ENCODE results near the gene LY6G5B. TPM values are rescaled to one million over a fixed set of nuclear protein-coding genes. Genes with fewer than 3 reads are reported as not detected.

The LY6G5B gene
- total RNA-seq, 1 donor from 2014 or later, result 2.8 TPM

- Histone ChIP-seq H3K36me3 (no peaks in the 10 kb centered on the region), H3K27me3 (no peaks in the 10 kb centered on the region), H3K4me1 (no peaks in the 10 kb centered on the region), H3K4me2 (no peak overlapping the region), H3K9ac (no peak overlapping the region), H3K27ac (no peak overlapping the region), H3F3A (ENCODE audit: low read depth) (no peaks in the 10 kb centered on the region), H3K9me3 (ENCODE audit: low read depth) (no peaks in the 10 kb centered on the region), H3K79me2 (ENCODE audit: low read depth) (peaks cover 18% of the 10 kb centered on the region), H2AFZ (replicated peaks) (no peak overlapping the region), H3K4me3 (no peak overlapping the region), H4K20me1 (ENCODE audit: low read depth) (no peaks in the 10 kb centered on the region)
- no peaks in the 10 kb centered on the region for H3K9me3 Mint-ChIP-seq
- no peak overlapping the region for H3K4me3 Mint-ChIP-seq
- no peak for DNase-seq (ENCODE audit: low spot score)
- no peak overlapping the region for H3K27ac Mint-ChIP-seq
- H3K36me3 Mint-ChIP-seq, result no peaks in the 10 kb centered on the region
- H3K4me1 Mint-ChIP-seq, result peaks cover 22% of the 10 kb centered on the region
- TF ChIP-seq EZH2phosphoT487 (IDR thresholded peaks at IDR 0.05), result no peak
- no peak for TF ChIP-seq EZH2 (IDR thresholded peaks at IDR 0.05)
- TF ChIP-seq CTCF (IDR thresholded peaks at IDR 0.05), result no peak
- peaks cover 8% of the 10 kb centered on the region for H3K27me3 Mint-ChIP-seq (ENCODE audit: insufficient read depth, low read depth)
Measured at GRCh38 chr6:31705931-31706330, 36.2 kb downstream of the LY6G5B start.

GRCh38 chr6:31706599-31706998, 36.8 kb downstream of the LY6G5B start, which contains the start of gene LY6G6F:
Gene LY6G6F, plus strand, starts transcription at chr6:31706866. Its CDS starts 41 bp downstream, at chr6:31706907.
- Histone ChIP-seq H3K4me1 (no peaks in the 10 kb centered on the region), H3K27ac (no peak within 1 kb of the TSS), H3K27me3 (no peaks in the 10 kb centered on the region), H2AFZ (replicated peaks) (no peak within 1 kb of the TSS), H3K4me2 (no peak within 1 kb of the TSS), H3K79me2 (ENCODE audit: low read depth) (peaks cover 11% of the 10 kb centered on the region), H3K36me3 (no peaks in the 10 kb centered on the region), H3K9me3 (ENCODE audit: low read depth) (no peaks in the 10 kb centered on the region), H3K4me3 (no peak within 1 kb of the TSS), H4K20me1 (ENCODE audit: low read depth) (no peaks in the 10 kb centered on the region), H3F3A (ENCODE audit: low read depth) (no peaks in the 10 kb centered on the region), H3K9ac (no peak within 1 kb of the TSS)
- no peak for DNase-seq (ENCODE audit: low spot score)
- TF ChIP-seq EZH2phosphoT487 (IDR thresholded peaks at IDR 0.05) (no peak), EZH2 (IDR thresholded peaks at IDR 0.05) (no peak), CTCF (IDR thresholded peaks at IDR 0.05) (no peak)
- peaks cover 8% of the 10 kb centered on the region for H3K27me3 Mint-ChIP-seq (ENCODE audit: insufficient read depth, low read depth)
- no peaks in the 10 kb centered on the region for H3K9me3 Mint-ChIP-seq
- peaks cover 18% of the 10 kb centered on the region for H3K4me1 Mint-ChIP-seq
- no peaks in the 10 kb centered on the region for H3K36me3 Mint-ChIP-seq
- no peak within 1 kb of the TSS for H3K27ac Mint-ChIP-seq
- peak within 1 kb of the TSS; percentile 21 for H3K4me3 Mint-ChIP-seq

GRCh38 chr6:31707701-31708100, 37.9 kb downstream of the LY6G5B start:
- H3F3A ChIP-seq (ENCODE audit: low read depth), result no peaks in the 10 kb centered on the region
- peaks cover 21% of the 10 kb centered on the region for H3K4me1 Mint-ChIP-seq
- no peak overlapping the region for H3K4me3 Mint-ChIP-seq
- H3K4me2 ChIP-seq, result no peak overlapping the region
- H3K9me3 ChIP-seq (ENCODE audit: low read depth), result no peaks in the 10 kb centered on the region
- no peak overlapping the region for H2AFZ ChIP-seq (replicated peaks)
- H3K27me3 ChIP-seq, result no peaks in the 10 kb centered on the region
- peaks cover under 1% of the 10 kb centered on the region for H3K79me2 ChIP-seq (ENCODE audit: low read depth)
- no peak overlapping the region for H3K4me3 ChIP-seq
- no peaks in the 10 kb centered on the region for H3K4me1 ChIP-seq
- no peak overlapping the region for H3K9ac ChIP-seq
- peaks cover 15% of the 10 kb centered on the region for H3K27me3 Mint-ChIP-seq (ENCODE audit: insufficient read depth, low read depth)
- TF ChIP-seq CTCF (IDR thresholded peaks at IDR 0.05) (no peak), EZH2phosphoT487 (IDR thresholded peaks at IDR 0.05) (no peak), EZH2 (IDR thresholded peaks at IDR 0.05) (no peak)
- H3K27ac Mint-ChIP-seq, result no peak overlapping the region
- H3K27ac ChIP-seq, result no peak overlapping the region
- H4K20me1 ChIP-seq (ENCODE audit: low read depth), result no peaks in the 10 kb centered on the region
- DNase-seq (ENCODE audit: low spot score), result no peak
- no peaks in the 10 kb centered on the region for H3K36me3 Mint-ChIP-seq
- H3K9me3 Mint-ChIP-seq, result no peaks in the 10 kb centered on the region
- no peaks in the 10 kb centered on the region for H3K36me3 ChIP-seq

Measured in neural progenitor cell (in vitro differentiated cells).